Trophoblast cell (in vitro differentiated cells and primary cell): ENCODE results near the gene HLA-B.
A peak's percentile ranks its signal among the peaks of the same experiment; 100 is the strongest.

Experiments
- DNase-seq, 2 donors: peaks; one replicate each; pipeline ENCODE4 v3.0.0-alpha.2; 2016
- H2AFZ ChIP-seq: 2 replicates; pipeline ENCODE4 v1.6.1; 2013; ENCODE audit warnings: low read length, moderate library complexity, mild to moderate bottlenecking; ENCODE audit not compliant: insufficient read depth, poor library complexity
- H2AK5ac ChIP-seq: 2 replicates; pipeline ENCODE4 v1.6.1; 2013; ENCODE audit warnings: mild to moderate bottlenecking, low read length
- H2BK120ac ChIP-seq: 2 replicates; pipeline ENCODE4 v1.6.1; 2013; ENCODE audit warnings: low read length, mild to moderate bottlenecking, moderate library complexity; ENCODE audit not compliant: insufficient read depth, poor library complexity
- H2BK12ac ChIP-seq: 2 replicates; pipeline ENCODE4 v1.6.1; 2013; ENCODE audit warnings: mild to moderate bottlenecking, low read length, moderate library complexity
- H2BK5ac ChIP-seq: 2 replicates; pipeline ENCODE4 v1.6.1; 2013; ENCODE audit warnings: low read length, low read depth, moderate library complexity, mild to moderate bottlenecking; ENCODE audit not compliant: poor library complexity
- H3K14ac ChIP-seq: 2 replicates; pipeline ENCODE4 v1.6.1; 2013; ENCODE audit warnings: mild to moderate bottlenecking, low read length
- H3K18ac ChIP-seq: 2 replicates; pipeline ENCODE4 v1.6.1; 2013; ENCODE audit warnings: mild to moderate bottlenecking, low read length
- H3K23ac ChIP-seq: 2 replicates; pipeline ENCODE4 v1.6.1; 2013; ENCODE audit warnings: low read length
- H3K27ac ChIP-seq: 2 replicates; pipeline ENCODE4 v1.5.1; 2013; ENCODE audit warnings: low read depth, mild to moderate bottlenecking, inconsistent platforms, low read length, moderate library complexity
- H3K27me3 ChIP-seq: 2 replicates; pipeline ENCODE4 v1.6.1; 2013; ENCODE audit warnings: inconsistent platforms, mild to moderate bottlenecking, low read length, moderate library complexity; ENCODE audit not compliant: insufficient read depth
- H3K36me3 ChIP-seq, 2 experiments: 1 replicate in 1 of 2; 2 replicates in 1 of 2; pipeline ENCODE4 v1.6.1; 2013; ENCODE audit warnings: low read length in 2 of 2, mild to moderate bottlenecking in 2 of 2, moderate library complexity in 1 of 2; ENCODE audit not compliant: insufficient read depth in 2 of 2, control insufficient read depth in 1 of 2
- H3K4ac ChIP-seq: 2 replicates; pipeline ENCODE4 v1.6.1; 2013; ENCODE audit warnings: low read depth, mild to moderate bottlenecking, low read length, moderate library complexity
- H3K4me1 ChIP-seq, 2 experiments: 1 replicate in 1 of 2; 2 replicates in 1 of 2; pipeline ENCODE4 v1.6.1; 2013; ENCODE audit warnings: low read length in 2 of 2, mild to moderate bottlenecking in 2 of 2, moderate library complexity in 1 of 2; ENCODE audit not compliant: insufficient read depth in 2 of 2, control insufficient read depth in 1 of 2
- H3K4me2 ChIP-seq: 2 replicates; pipeline ENCODE4 v1.6.1; 2013; ENCODE audit warnings: inconsistent platforms, mild to moderate bottlenecking, low read length, moderate library complexity
- H3K4me3 ChIP-seq: 2 replicates; pipeline ENCODE4 v1.5.1; 2013; ENCODE audit warnings: mild to moderate bottlenecking, low read depth, low read length, inconsistent platforms
- H3K79me1 ChIP-seq: one replicate; pipeline ENCODE4 v1.6.1; 2013; ENCODE audit warnings: low read length
- H3K79me2 ChIP-seq: 2 replicates; pipeline ENCODE4 v1.6.1; 2013; ENCODE audit warnings: low read length, mild to moderate bottlenecking; ENCODE audit not compliant: control insufficient read depth, insufficient read depth, poor library complexity
- H3K9ac ChIP-seq: 2 replicates; pipeline ENCODE4 v1.6.1; 2013; ENCODE audit warnings: mild to moderate bottlenecking, low read length
- H3K9me3 ChIP-seq: 2 replicates; pipeline ENCODE4 v1.6.1; 2013; ENCODE audit warnings: low read depth, mild to moderate bottlenecking, control low read depth, inconsistent platforms, low read length; ENCODE audit not compliant: insufficient read depth
- H4K12ac ChIP-seq: 2 replicates; pipeline ENCODE4 v1.6.1; 2013; ENCODE audit warnings: low read depth, mild to moderate bottlenecking, low read length, moderate library complexity
- H4K8ac ChIP-seq: 2 replicates; pipeline ENCODE4 v1.6.1; 2013; ENCODE audit warnings: low read depth, mild to moderate bottlenecking, low read length, moderate library complexity
- H4K91ac ChIP-seq: one replicate; pipeline ENCODE4 v1.6.1; 2013; ENCODE audit warnings: low read depth, mild to moderate bottlenecking, low read length, moderate library complexity
- WGBS: extraction: QIAGEN DNeasy Blood & Tissue Kit; methylation state at CpG from one replicate; pipeline ENCODE4 v1.1.7; 2013; ENCODE audit warnings: missing lambda C conversion rate; ENCODE audit not compliant: insufficient read length, insufficient coverage; ENCODE audit errors: extremely low coverage; 5-methylcytosine and 5-hydroxymethylcytosine counted together

The HLA-B gene

GRCh38 chr6:31368461-31368860 is 11.5 kb upstream of the HLA-B start:
- Histone ChIP-seq H3K4ac (no peak overlapping the region), H3K23ac (no peak overlapping the region), H2AK5ac (no peak overlapping the region), H2BK12ac (no peak overlapping the region), H3K9me3 (no peaks in the 10 kb centered on the region), H3K27ac (no peak overlapping the region), H3K4me3 (no peak overlapping the region), H3K14ac (no peak overlapping the region), H3K4me1 (no peaks in the 10 kb centered on the region), H4K8ac (no peak overlapping the region), H3K9ac (no peak overlapping the region), H2AFZ (no peak overlapping the region), H3K79me1 (no peaks in the 10 kb centered on the region), H3K79me2 (no peaks in the 10 kb centered on the region), H3K27me3 (no peaks in the 10 kb centered on the region), H3K18ac (no peak overlapping the region), H2BK5ac (no peak overlapping the region), H4K12ac (no peak overlapping the region), H3K4me2 (no peak overlapping the region), H4K91ac (no peak overlapping the region), H2BK120ac (no peak overlapping the region), H3K36me3 (no peaks in the 10 kb centered on the region)
- no peak for DNase-seq
- WGBS, result no CpG with 5 or more reads among the region's 2 CpGs

GRCh38 chr6:31366693-31367470 is 9.9 kb upstream of the HLA-B start:
- Histone ChIP-seq H4K8ac (no peak overlapping the region), H3K4ac (no peak overlapping the region), H3K79me2 (no peaks in the 10 kb centered on the region), H3K23ac (no peak overlapping the region), H2BK5ac (no peak overlapping the region), H2AK5ac (no peak overlapping the region), H3K27me3 (no peaks in the 10 kb centered on the region), H3K18ac (no peak overlapping the region), H2BK12ac (no peak overlapping the region), H3K4me3 (no peak overlapping the region), H3K9ac (no peak overlapping the region), H3K79me1 (no peaks in the 10 kb centered on the region), H3K27ac (no peak overlapping the region), H3K9me3 (no peaks in the 10 kb centered on the region), H4K12ac (no peak overlapping the region), H3K4me1 (no peaks in the 10 kb centered on the region), H2AFZ (no peak overlapping the region), H3K4me2 (peak overlapping the region; percentile 34), H3K36me3 (no peaks in the 10 kb centered on the region), H2BK120ac (no peak overlapping the region), H4K91ac (no peak overlapping the region), H3K14ac (no peak overlapping the region)
- peak; percentile 89 to 96 for DNase-seq
- no CpG with 5 or more reads among the region's 30 CpGs for WGBS

GRCh38 chr6:31365864-31366263 is 8.9 kb upstream of the HLA-B start:
- H2AFZ ChIP-seq, result no peak overlapping the region
- DNase-seq, result no peak
- no peak overlapping the region for H2BK12ac ChIP-seq
- H3K36me3 ChIP-seq, result no peaks in the 10 kb centered on the region
- H3K27me3 ChIP-seq, result no peaks in the 10 kb centered on the region
- H3K23ac ChIP-seq, result no peak overlapping the region
- H3K18ac ChIP-seq, result no peak overlapping the region
- H4K91ac ChIP-seq, result no peak overlapping the region
- no peaks in the 10 kb centered on the region for H3K79me1 ChIP-seq
- H3K79me2 ChIP-seq, result no peaks in the 10 kb centered on the region
- H2AK5ac ChIP-seq, result no peak overlapping the region
- H4K12ac ChIP-seq, result no peak overlapping the region
- no peak overlapping the region for H3K4me3 ChIP-seq
- no peak overlapping the region for H2BK5ac ChIP-seq
- H3K9me3 ChIP-seq, result no peaks in the 10 kb centered on the region
- no peak overlapping the region for H3K27ac ChIP-seq
- no peak overlapping the region for H3K4ac ChIP-seq
- no peak overlapping the region for H3K9ac ChIP-seq
- no peak overlapping the region for H3K4me2 ChIP-seq
- H3K4me1 ChIP-seq, result no peaks in the 10 kb centered on the region
- no peak overlapping the region for H2BK120ac ChIP-seq
- WGBS, result no CpG with 5 or more reads among the region's 5 CpGs
- no peak overlapping the region for H3K14ac ChIP-seq
- H4K8ac ChIP-seq, result no peak overlapping the region

- H4K12ac ChIP-seq, result no peak overlapping the region
- no peak overlapping the region for H3K4me3 ChIP-seq
- H2BK5ac ChIP-seq, result no peak overlapping the region
- H3K79me2 ChIP-seq, result no peaks in the 10 kb centered on the region
- H3K9me3 ChIP-seq, result no peaks in the 10 kb centered on the region
- no peaks in the 10 kb centered on the region for H3K27me3 ChIP-seq
- H2BK12ac ChIP-seq, result no peak overlapping the region
- H3K14ac ChIP-seq, result no peak overlapping the region
- H3K4me2 ChIP-seq, result no peak overlapping the region
- no peak overlapping the region for H4K8ac ChIP-seq
- H2AFZ ChIP-seq, result no peak overlapping the region
- H3K4ac ChIP-seq, result no peak overlapping the region
- H4K91ac ChIP-seq, result no peak overlapping the region
- DNase-seq, result no peak
- no peak overlapping the region for H3K9ac ChIP-seq
- H2BK120ac ChIP-seq, result no peak overlapping the region
- no peaks in the 10 kb centered on the region for H3K79me1 ChIP-seq
- H3K36me3 ChIP-seq, result no peaks in the 10 kb centered on the region
- no peak overlapping the region for H3K23ac ChIP-seq
- no peak overlapping the region for H3K27ac ChIP-seq
- H3K18ac ChIP-seq, result no peak overlapping the region
- H3K4me1 ChIP-seq, result no peaks in the 10 kb centered on the region
- H2AK5ac ChIP-seq, result no peak overlapping the region
Observed at GRCh38 chr6:31363811-31364210, 6.8 kb upstream of the HLA-B start.
